Smooth muscle cell (in vitro differentiated cells): Measurements from ENCODE around the gene MFAP4. TPM values are rescaled to one million over a fixed set of nuclear protein-coding genes. Genes with fewer than 3 reads are reported as not detected.
A peak's percentile ranks its signal among the peaks of the same experiment; 100 is the strongest.

Source experiments
- DNase-seq: peaks from one replicate; lab custom pipeline; 2025; ENCODE audit not compliant: unreplicated experiment; lab: John Stamatoyannopoulos, UW
- H2AFZ ChIP-seq: fragments of 200-600 bp; sonication (generic); 2 replicates; pipeline ENCODE4 v1.6.0; 2016; ENCODE audit warnings: antibody characterized with exemption, low read depth, mild to moderate bottlenecking
- H3F3A ChIP-seq: fragments of 200-600 bp; sonication (generic); 2 replicates; pipeline ENCODE4 v1.6.0; 2017; ENCODE audit warnings: antibody characterized with exemption, low read depth
- H3K27ac ChIP-seq: fragments of 200-600 bp; sonication (generic); 2 replicates; pipeline ENCODE4 v1.5.1; 2016; ENCODE audit warnings: low read depth, mild to moderate bottlenecking
- H3K27me3 ChIP-seq: fragments of 200-600 bp; sonication (generic); 2 replicates; pipeline ENCODE4 v1.6.1; 2016; ENCODE audit warnings: low read depth, mild to moderate bottlenecking
- H3K36me3 ChIP-seq: fragments of 200-600 bp; sonication (generic); 2 replicates; pipeline ENCODE4 v1.5.1; 2016; ENCODE audit warnings: low read depth
- H3K4me1 ChIP-seq: fragments of 200-600 bp; sonication (generic); 2 replicates; pipeline ENCODE4 v1.5.1; 2016; ENCODE audit warnings: low read depth
- H3K4me2 ChIP-seq: fragments of 200-600 bp; sonication (generic); 2 replicates; pipeline ENCODE4 v1.6.0; 2016; ENCODE audit warnings: mild to moderate bottlenecking
- H3K4me3 ChIP-seq: fragments of 200-600 bp; sonication (generic); 2 replicates; pipeline ENCODE4 v1.5.1; 2016; ENCODE audit warnings: mild to moderate bottlenecking
- H3K79me2 ChIP-seq: fragments of 200-600 bp; sonication (generic); 2 replicates; pipeline ENCODE4 v1.6.0; 2016; ENCODE audit warnings: low read depth, mild to moderate bottlenecking
- H3K9ac ChIP-seq: fragments of 200-600 bp; sonication (generic); 2 replicates; pipeline ENCODE4 v1.6.0; 2016; ENCODE audit warnings: low read depth
- H3K9me3 ChIP-seq: fragments of 200-600 bp; sonication (generic); replicated peaks from 2 replicates; pipeline ENCODE4 v1.5.1; 2016; ENCODE audit warnings: low read depth
- H4K20me1 ChIP-seq: fragments of 200-600 bp; sonication (generic); 2 replicates; pipeline ENCODE4 v1.6.0; 2016; ENCODE audit warnings: low read depth
- WGBS: methylation state at CpG from one replicate; pipeline ENCODE4 v1.1.7; 2016; ENCODE audit warnings: low lambda C conversion rate; 5-methylcytosine and 5-hydroxymethylcytosine counted together
- polyA plus RNA-seq: library from polyadenylated mRNA; unstranded; fragments of >200 nt; fragmentation: Nextera tagmentation; extraction: Ambion mirVana; gene quantifications from 2 replicates; pipeline ENCODE4 v1.2.1, GENCODE V29; 2016
- total RNA-seq: library from RNA; depleted of rRNA; stranded (reverse); fragments of >200 nt; gene quantifications from 2 replicates; pipeline ENCODE4 v1.2.3, GENCODE V29; 2014
- TF ChIP-seq, protein P1 (sequence below): fragments of 200-600 bp; sonication (generic); IDR thresholded peaks from 2 replicates; pipeline ENCODE4 v1.5.1; 2017; ENCODE audit warnings: borderline replicate concordance, mild to moderate bottlenecking, antibody characterized with exemption; ENCODE audit not compliant: insufficient read depth, poor library complexity, severe bottlenecking

Gene MFAP4
- total and polyA plus RNA-seq, 2 experiments from 2014 or later = 580 to 1,738 TPM

DNA sequence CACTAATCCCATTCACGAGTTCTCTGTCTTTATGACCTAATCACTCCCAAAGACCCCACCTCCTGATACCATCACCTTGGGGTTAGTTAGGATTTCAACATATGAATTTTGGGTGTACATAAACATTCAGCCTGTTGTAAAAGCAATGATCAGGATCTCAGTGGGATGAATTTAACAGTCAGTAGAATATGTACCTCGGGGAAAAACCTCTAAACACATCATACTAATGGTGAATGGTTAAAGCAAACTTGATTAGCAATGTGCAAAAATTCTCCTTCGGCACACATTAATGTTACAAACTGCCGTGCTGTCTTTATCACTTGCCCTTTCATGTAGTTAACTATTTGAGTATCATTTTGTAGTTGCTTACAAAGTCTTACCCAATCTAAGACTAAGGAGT, 34.2 kb upstream of the MFAP4 start:
- H3K27me3 ChIP-seq = no peaks in the 10 kb centered on the region
- no peaks in the 10 kb centered on the region for H4K20me1 ChIP-seq
- TF ChIP-seq, protein P1, sequence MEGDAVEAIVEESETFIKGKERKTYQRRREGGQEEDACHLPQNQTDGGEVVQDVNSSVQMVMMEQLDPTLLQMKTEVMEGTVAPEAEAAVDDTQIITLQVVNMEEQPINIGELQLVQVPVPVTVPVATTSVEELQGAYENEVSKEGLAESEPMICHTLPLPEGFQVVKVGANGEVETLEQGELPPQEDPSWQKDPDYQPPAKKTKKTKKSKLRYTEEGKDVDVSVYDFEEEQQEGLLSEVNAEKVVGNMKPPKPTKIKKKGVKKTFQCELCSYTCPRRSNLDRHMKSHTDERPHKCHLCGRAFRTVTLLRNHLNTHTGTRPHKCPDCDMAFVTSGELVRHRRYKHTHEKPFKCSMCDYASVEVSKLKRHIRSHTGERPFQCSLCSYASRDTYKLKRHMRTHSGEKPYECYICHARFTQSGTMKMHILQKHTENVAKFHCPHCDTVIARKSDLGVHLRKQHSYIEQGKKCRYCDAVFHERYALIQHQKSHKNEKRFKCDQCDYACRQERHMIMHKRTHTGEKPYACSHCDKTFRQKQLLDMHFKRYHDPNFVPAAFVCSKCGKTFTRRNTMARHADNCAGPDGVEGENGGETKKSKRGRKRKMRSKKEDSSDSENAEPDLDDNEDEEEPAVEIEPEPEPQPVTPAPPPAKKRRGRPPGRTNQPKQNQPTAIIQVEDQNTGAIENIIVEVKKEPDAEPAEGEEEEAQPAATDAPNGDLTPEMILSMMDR = no peak
- no peak overlapping the region for H3K27ac ChIP-seq
- H3K4me1 ChIP-seq = no peaks in the 10 kb centered on the region
- H3K4me2 ChIP-seq = no peak overlapping the region
- no peaks in the 10 kb centered on the region for H3K79me2 ChIP-seq
- H3K9me3 ChIP-seq = no peaks in the 10 kb centered on the region
- H2AFZ ChIP-seq = no peak overlapping the region
- DNase-seq = no peak
- no peak overlapping the region for H3K9ac ChIP-seq
- WGBS = 81% methylated on average over 4 of the region's 4 CpGs
- no peaks in the 10 kb centered on the region for H3K36me3 ChIP-seq
- H3F3A ChIP-seq = peaks cover 6% of the 10 kb centered on the region
- H3K4me3 ChIP-seq = no peak overlapping the region

DNA sequence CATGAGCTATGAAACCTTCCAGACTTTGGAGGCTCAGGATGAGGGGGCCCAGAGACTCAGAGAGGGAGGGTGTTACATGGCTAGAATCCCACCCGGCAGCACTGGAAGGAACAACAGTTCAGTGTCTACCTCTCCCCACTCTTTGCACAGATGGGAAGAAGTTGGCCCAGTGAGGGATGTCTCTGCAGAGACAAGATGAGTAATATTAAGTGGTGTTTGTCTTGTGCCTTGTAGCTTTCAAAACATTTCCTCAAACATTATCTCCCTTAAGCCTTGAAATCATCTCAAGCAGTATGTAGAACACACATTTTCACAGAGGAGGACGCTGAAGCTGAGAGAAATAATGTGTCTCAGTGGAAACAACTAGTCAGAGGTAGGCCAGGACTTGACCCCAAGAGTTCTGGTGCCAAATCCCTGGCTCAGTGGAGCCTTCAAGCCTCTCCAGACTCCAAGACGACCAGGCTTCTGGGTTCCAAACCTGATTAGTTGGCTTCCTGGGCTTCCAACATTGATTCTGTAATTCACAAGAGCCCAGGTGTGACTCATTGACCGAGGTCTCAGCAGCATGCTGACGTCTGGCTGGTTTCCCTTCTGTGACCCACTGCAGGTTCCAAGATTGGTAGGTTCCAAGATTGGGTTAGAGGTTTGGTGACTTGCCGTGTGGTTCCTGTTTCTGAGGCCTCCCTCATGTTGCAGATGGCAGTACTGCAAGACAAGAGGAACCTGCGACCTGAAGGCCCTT, 31.4 kb upstream of the MFAP4 start:
- Histone ChIP-seq H4K20me1 (no peaks in the 10 kb centered on the region), H3K27ac (peak overlapping the region; percentile 34), H3F3A (no peaks in the 10 kb centered on the region), H3K4me2 (peak overlapping the region; percentile 40), H2AFZ (no peak overlapping the region), H3K27me3 (no peaks in the 10 kb centered on the region), H3K4me1 (no peaks in the 10 kb centered on the region), H3K9me3 (no peaks in the 10 kb centered on the region), H3K4me3 (no peak overlapping the region), H3K9ac (no peak overlapping the region), H3K36me3 (no peaks in the 10 kb centered on the region), H3K79me2 (no peaks in the 10 kb centered on the region)
- no peak for DNase-seq
- WGBS = 32% methylated on average over 7 of the region's 7 CpGs
- TF ChIP-seq, protein P1 = no peak

DNA sequence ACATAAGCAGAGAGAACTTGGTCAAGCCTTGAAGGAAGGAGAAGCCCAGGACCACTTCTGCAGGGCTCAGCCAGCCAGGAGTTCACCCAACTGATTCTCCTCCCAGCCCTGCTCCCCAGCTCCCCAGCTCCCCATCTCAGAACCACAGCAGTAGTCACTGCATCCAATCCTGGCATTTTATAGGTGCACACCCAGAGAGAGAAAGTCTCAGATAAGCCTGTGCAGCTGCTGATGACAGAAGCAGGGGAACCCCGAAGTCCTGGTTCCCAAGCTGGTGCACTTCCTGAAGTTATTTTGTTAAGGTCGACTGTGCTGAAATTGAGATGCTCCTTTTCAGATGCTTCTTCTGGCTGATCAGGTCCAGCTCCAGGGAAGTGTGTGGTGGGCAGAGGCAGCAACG, 30.6 kb upstream of the MFAP4 start:
- no peak overlapping the region for H2AFZ ChIP-seq
- H3K79me2 ChIP-seq = no peaks in the 10 kb centered on the region
- no peak overlapping the region for H3K9ac ChIP-seq
- H3K4me2 ChIP-seq = peak overlapping the region; percentile 40
- H3K27ac ChIP-seq = peak overlapping the region; percentile 34
- DNase-seq = no peak
- H4K20me1 ChIP-seq = no peaks in the 10 kb centered on the region
- H3K4me1 ChIP-seq = no peaks in the 10 kb centered on the region
- H3K4me3 ChIP-seq = no peak overlapping the region
- WGBS = 74% methylated on average over 3 of the region's 3 CpGs
- no peaks in the 10 kb centered on the region for H3F3A ChIP-seq
- H3K9me3 ChIP-seq = no peaks in the 10 kb centered on the region
- H3K27me3 ChIP-seq = no peaks in the 10 kb centered on the region
- TF ChIP-seq, protein P1 = no peak
- H3K36me3 ChIP-seq = no peaks in the 10 kb centered on the region
